HAP-1 (cell line): ENCODE measurements around the gene MB21D2.
A peak's percentile ranks its signal among the peaks of the same experiment; 100 is the strongest.
"Not testable (repeated sequence)": the region's sequence is repeated elsewhere in the genome, so short reads cannot be mapped to it uniquely, and the experiment has no call there.

ENCODE experiments used
- DNase-seq, 2 experiments: peaks; one replicate each; pipeline ENCODE4 v3.0.0-alpha.2; 2016 to 2020; ENCODE audit warnings: low spot score in 2 of 2
- H3K27me3 ChIP-seq: fragments of 250-450 bp; sonication (Bioruptor Pico); 2 replicates; pipeline ENCODE4 v1.5.1; 2020; ENCODE audit warnings: low read depth, mild to moderate bottlenecking, moderate library complexity
- H3K36me3 ChIP-seq: fragments of 250-450 bp; sonication (Bioruptor Pico); replicated peaks from 2 replicates; pipeline ENCODE4 v1.5.1; 2020; ENCODE audit warnings: mild to moderate bottlenecking
- H3K4me1 ChIP-seq: fragments of 250-450 bp; sonication (Bioruptor Pico); 2 replicates; pipeline ENCODE4 v1.5.1; 2020; ENCODE audit warnings: mild to moderate bottlenecking
- H3K4me3 ChIP-seq: fragments of 250-450 bp; sonication (Bioruptor Pico); 2 replicates; pipeline ENCODE4 v1.5.1; 2020; ENCODE audit warnings: mild to moderate bottlenecking, moderate library complexity
- H3K9me3 ChIP-seq: fragments of 250-450 bp; sonication (Bioruptor Pico); 2 replicates; pipeline ENCODE4 v1.5.1; 2020; ENCODE audit warnings: mild to moderate bottlenecking, moderate library complexity
- in situ Hi-C: fragments of 300-500 bp; cut with MboI; formaldehyde crosslinking; loops from 3 replicates; pipeline ENCODE4 v1.14.3; 2020; ENCODE audit warnings: low sequenced_read_pairs, inconsistent platforms, mixed read lengths

MB21D2 gene

GRCh38 chr3:192802957-192803899 lies 114.4 kb downstream of the MB21D2 start:
- peaks cover 4% of the 10 kb centered on the region for H3K4me1 ChIP-seq
- 0 out of 2 replicates have a peak, but pooled peaks cover 2% of the 10 kb centered on the region for H3K36me3 ChIP-seq
- no peak overlapping the region for H3K4me3 ChIP-seq
- DNase-seq = peak in 1 of 2 experiments; percentile 65
- no peaks in the 10 kb centered on the region for H3K27me3 ChIP-seq
- in situ Hi-C loops = loop anchor here (10.0 kb wide), 1 partner anchor 238 kb away; no protein-coding TSS in a partner anchor
- H3K9me3 ChIP-seq = no peaks in the 10 kb centered on the region

DNA sequence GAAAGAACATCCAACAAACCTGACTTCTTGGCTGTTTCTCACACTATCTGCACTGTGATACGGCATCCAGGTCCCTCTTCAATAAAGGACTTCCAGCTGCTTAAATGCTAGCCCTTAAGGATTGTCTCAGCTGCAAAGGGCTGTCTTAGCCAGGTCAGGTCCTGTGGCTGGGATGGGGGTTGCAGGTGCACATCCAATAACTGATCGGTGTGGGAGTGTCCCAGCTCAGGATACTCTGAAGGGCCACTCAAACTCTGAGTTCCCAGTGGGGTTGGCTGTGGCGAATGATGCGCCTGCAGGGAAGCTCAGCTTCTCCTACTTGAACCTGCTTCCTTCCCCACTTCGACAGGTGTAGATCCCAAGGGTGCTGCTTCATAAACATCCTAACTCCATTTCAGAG lies 115.7 kb downstream of the MB21D2 start:
- H3K27me3 ChIP-seq = no peaks in the 10 kb centered on the region
- no peak for DNase-seq

DNA sequence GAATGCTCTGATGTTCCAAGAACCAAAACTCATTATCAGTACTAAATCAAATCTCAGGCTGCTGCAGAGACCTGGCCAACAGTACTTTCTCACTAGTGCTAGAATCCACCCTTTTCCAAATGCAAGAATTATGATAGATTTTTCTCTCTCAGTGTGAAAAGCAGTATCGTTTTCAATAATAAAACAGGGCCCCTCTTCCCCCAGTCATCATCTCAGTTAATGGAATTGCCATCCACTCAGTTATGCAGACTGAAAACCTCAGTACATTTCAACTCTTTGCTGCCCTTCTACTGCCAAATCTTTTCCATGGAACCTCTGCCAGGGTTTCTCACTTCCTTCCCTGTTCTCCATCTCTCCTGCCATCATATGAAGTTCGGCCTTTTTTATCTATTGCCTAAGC lies 117.9 kb downstream of the MB21D2 start:
- Histone ChIP-seq H3K4me1 (no peaks in the 10 kb centered on the region), H3K36me3 (0 out of 2 replicates have a peak, but pooled peaks cover 2% of the 10 kb centered on the region), H3K9me3 (no peaks in the 10 kb centered on the region), H3K27me3 (no peaks in the 10 kb centered on the region), H3K4me3 (no peak overlapping the region)
- in situ Hi-C loops = loop anchor here (10.0 kb wide), 1 partner anchor 235 kb away; no protein-coding TSS in a partner anchor
- no peak for DNase-seq

More for the DNA sequence above, 115.7 kb downstream of the MB21D2 start:
- Histone ChIP-seq H3K4me1 (peaks cover 4% of the 10 kb centered on the region), H3K9me3 (no peaks in the 10 kb centered on the region), H3K36me3 (0 out of 2 replicates have a peak, but pooled peaks cover 2% of the 10 kb centered on the region), H3K4me3 (no peak overlapping the region)
- in situ Hi-C loops = loop anchor here (10.0 kb wide), 1 partner anchor 237 kb away; no protein-coding TSS in a partner anchor

GRCh38 chr3:192795021-192795420 lies 122.6 kb downstream of the MB21D2 start:
- no peak overlapping the region for H3K4me3 ChIP-seq
- in situ Hi-C loops = no loop called here
- 0 out of 2 replicates have a peak, but pooled peaks cover 2% of the 10 kb centered on the region for H3K36me3 ChIP-seq
- no peaks in the 10 kb centered on the region for H3K27me3 ChIP-seq
- no peak for DNase-seq
- no peaks in the 10 kb centered on the region for H3K4me1 ChIP-seq
- no peaks in the 10 kb centered on the region for H3K9me3 ChIP-seq

GRCh38 chr3:192794216-192794615 lies 123.4 kb downstream of the MB21D2 start:
- Histone ChIP-seq H3K27me3 (no peaks in the 10 kb centered on the region), H3K36me3 (0 out of 2 replicates have a peak, but pooled peaks cover 2% of the 10 kb centered on the region), H3K4me1 (no peaks in the 10 kb centered on the region), H3K9me3 (no peaks in the 10 kb centered on the region), H3K4me3 (no peak overlapping the region)
- DNase-seq = no peak
- in situ Hi-C loops = no loop called here

GRCh38 chr3:192788816-192789515 lies 128.7 kb downstream of the MB21D2 start:
- H3K4me3 ChIP-seq, H3K9me3 ChIP-seq, H3K36me3 ChIP-seq, in situ Hi-C loops, H3K27me3 ChIP-seq, H3K4me1 ChIP-seq, DNase-seq: not testable (repeated sequence)

- Histone ChIP-seq H3K27me3 (peaks cover 12% of the 10 kb centered on the region), H3K4me1 (no peaks in the 10 kb centered on the region), H3K9me3 (0 out of 2 replicates have a peak, but pooled peaks cover 2% of the 10 kb centered on the region), H3K36me3 (no peaks in the 10 kb centered on the region), H3K4me3 (no peak overlapping the region)
- DNase-seq = no peak
- in situ Hi-C loops = no loop called here
These were observed 139.1 kb downstream of the MB21D2 start for GRCh38 chr3:192778508-192778907.

GRCh38 chr3:192774341-192774740 lies 143.3 kb downstream of the MB21D2 start:
- H3K9me3 ChIP-seq, H3K4me1 ChIP-seq, H3K36me3 ChIP-seq, H3K27me3 ChIP-seq, H3K4me3 ChIP-seq, in situ Hi-C loops, DNase-seq: not testable (repeated sequence)

DNA sequence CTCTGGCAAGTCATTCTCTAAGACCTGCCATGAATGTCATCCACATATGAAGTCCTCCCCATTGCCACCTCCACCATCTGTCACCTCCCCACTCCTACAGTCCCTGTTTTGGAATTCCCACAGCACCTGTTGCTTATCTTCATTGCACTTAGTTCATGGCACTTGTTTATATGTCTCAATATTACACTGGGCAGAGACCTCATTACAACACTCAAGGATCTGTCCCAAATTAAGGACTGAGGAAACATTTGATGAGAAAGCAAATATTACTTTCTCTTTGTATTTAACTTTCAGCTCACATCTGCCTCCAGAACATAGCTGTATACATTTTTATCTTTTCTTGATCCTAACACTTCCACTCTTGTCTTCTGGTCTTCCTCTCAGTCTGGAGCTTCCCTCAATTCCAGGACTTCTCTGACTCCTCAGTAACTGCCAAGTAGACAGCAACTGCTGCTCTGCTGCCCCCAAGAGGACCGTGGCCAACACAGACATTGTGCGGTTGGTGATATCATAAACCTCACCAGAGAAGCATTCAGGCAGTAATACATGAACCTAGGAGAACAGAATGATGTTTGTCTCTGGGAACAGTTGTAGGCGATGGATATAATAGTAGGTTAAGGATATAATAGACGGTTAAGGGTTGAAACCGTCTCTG lies 145.3 kb downstream of the MB21D2 start:
- in situ Hi-C loops = no loop called here

DNA sequence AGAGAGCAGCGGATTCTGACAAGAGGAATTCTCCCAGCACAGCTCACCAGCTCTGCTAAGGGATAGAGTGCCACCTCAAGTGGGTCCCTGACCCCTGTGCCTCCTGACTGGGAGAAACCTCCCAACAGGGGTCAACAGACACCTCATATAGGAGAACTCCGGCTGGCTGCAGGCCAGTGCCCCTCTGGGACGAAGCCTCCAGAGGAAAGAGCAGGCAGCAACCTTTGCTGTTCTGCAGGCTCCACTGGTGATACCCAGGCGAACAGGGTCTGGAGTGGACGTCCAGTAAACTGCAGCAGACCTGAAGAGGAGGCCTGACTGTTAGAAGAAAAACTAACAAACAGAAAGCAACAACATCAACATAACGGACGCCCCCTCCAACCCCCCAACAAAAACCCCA lies 159.0 kb downstream of the MB21D2 start:
- no peaks in the 10 kb centered on the region for H3K9me3 ChIP-seq
- in situ Hi-C loops = no loop called here
- H3K4me3 ChIP-seq = no peak overlapping the region
- no peaks in the 10 kb centered on the region for H3K36me3 ChIP-seq
- peaks cover 3% of the 10 kb centered on the region for H3K27me3 ChIP-seq
- H3K4me1 ChIP-seq = no peaks in the 10 kb centered on the region
- no peak for DNase-seq

More for the DNA sequence above, 145.3 kb downstream of the MB21D2 start:
- Histone ChIP-seq H3K27me3 (peaks cover 6% of the 10 kb centered on the region; the same call in 1 of the 2 replicates), H3K4me3 (no peak overlapping the region), H3K36me3 (no peaks in the 10 kb centered on the region), H3K4me1 (no peaks in the 10 kb centered on the region), H3K9me3 (0 out of 2 replicates have a peak, but pooled peaks cover 2% of the 10 kb centered on the region)
- DNase-seq = peak; percentile 37 to 54

- no peak overlapping the region for H3K4me3 ChIP-seq
- no peak for DNase-seq
- peaks cover 3% of the 10 kb centered on the region for H3K27me3 ChIP-seq
- no peaks in the 10 kb centered on the region for H3K36me3 ChIP-seq
- no peaks in the 10 kb centered on the region for H3K4me1 ChIP-seq
- H3K9me3 ChIP-seq = no peaks in the 10 kb centered on the region
- in situ Hi-C loops = no loop called here
These were observed 166.5 kb downstream of the MB21D2 start for GRCh38 chr3:192751148-192751547.

DNA sequence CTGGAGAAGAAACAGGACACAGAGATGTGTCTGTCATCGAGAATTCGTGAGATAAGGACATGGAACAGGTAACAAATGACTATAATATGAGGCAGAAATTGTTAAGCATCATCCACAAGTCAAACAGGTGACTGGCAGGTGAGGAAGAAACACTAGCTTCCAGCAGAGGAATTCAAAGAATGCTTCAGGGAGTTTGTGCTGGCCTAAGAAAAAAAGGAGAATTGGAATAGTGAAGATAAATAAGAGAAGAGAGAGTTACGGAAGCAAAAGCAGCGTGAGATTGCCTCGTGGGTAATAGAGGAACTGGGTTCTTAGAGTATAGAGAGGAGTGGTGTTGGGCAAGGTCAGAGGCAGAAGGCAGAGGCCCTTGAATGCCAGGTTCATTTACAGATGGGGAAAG lies 167.5 kb downstream of the MB21D2 start:
- in situ Hi-C loops = no loop called here
- H3K4me3 ChIP-seq = no peak overlapping the region
- DNase-seq = no peak

DNA sequence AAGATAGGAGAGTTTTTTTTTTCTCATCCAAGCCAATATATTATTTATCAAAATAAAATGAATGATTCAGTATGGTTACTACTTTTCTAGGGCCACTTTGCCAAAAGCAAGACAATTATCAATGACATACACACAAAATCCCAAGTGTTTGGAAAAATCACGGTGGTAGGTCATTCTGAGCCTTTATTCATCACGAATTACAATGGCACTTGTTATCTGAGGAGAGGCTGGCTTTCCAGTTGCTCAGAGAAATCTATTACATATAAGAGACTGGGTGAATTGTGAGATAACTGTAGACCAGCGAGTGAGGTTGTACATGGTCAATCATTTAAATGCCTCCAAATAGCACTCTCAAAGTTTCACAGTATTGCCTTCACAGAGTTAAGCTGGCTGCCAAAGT lies 169.9 kb downstream of the MB21D2 start:
- in situ Hi-C loops = no loop called here
- no peak for DNase-seq
- no peaks in the 10 kb centered on the region for H3K36me3 ChIP-seq

More for the DNA sequence above, 167.5 kb downstream of the MB21D2 start:
- no peaks in the 10 kb centered on the region for H3K9me3 ChIP-seq
- no peaks in the 10 kb centered on the region for H3K4me1 ChIP-seq
- no peaks in the 10 kb centered on the region for H3K36me3 ChIP-seq
- no peaks in the 10 kb centered on the region; the same call in 1 of the 2 replicates for H3K27me3 ChIP-seq

More for the DNA sequence above, 169.9 kb downstream of the MB21D2 start:
- Histone ChIP-seq H3K4me1 (no peaks in the 10 kb centered on the region), H3K4me3 (no peak overlapping the region), H3K27me3 (no peaks in the 10 kb centered on the region), H3K9me3 (no peaks in the 10 kb centered on the region)
